ENCODE data around the gene ELAC1.
"Not testable (repeated sequence)": the region's sequence is repeated elsewhere in the genome, so short reads cannot be mapped to it uniquely, and the experiment has no call there.

ELAC1 gene

GRCh38 chr18:50970006-50970405, 2.2 kb downstream of the ELAC1 start:
- H3K4me3 ChIP-seq (ENCODE audit: low read length) = no peak overlapping the region
- TF ChIP-seq, protein P1, sequence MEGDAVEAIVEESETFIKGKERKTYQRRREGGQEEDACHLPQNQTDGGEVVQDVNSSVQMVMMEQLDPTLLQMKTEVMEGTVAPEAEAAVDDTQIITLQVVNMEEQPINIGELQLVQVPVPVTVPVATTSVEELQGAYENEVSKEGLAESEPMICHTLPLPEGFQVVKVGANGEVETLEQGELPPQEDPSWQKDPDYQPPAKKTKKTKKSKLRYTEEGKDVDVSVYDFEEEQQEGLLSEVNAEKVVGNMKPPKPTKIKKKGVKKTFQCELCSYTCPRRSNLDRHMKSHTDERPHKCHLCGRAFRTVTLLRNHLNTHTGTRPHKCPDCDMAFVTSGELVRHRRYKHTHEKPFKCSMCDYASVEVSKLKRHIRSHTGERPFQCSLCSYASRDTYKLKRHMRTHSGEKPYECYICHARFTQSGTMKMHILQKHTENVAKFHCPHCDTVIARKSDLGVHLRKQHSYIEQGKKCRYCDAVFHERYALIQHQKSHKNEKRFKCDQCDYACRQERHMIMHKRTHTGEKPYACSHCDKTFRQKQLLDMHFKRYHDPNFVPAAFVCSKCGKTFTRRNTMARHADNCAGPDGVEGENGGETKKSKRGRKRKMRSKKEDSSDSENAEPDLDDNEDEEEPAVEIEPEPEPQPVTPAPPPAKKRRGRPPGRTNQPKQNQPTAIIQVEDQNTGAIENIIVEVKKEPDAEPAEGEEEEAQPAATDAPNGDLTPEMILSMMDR (conservative IDR thresholded peaks at IDR 0.05; ENCODE audit: low read depth, low read length) = no peak
- DNase-seq (ENCODE audit: low read depth) = no peak

- H3K4me3 ChIP-seq (ENCODE audit: low read length); DNase-seq (ENCODE audit: low read depth): not testable (repeated sequence)
Measured at GRCh38 chr18:50972404-50972803, 4.6 kb downstream of the ELAC1 start.

GRCh38 chr18:50973367-50974126, 5.7 kb downstream of the ELAC1 start:
- H3K4me3 ChIP-seq (ENCODE audit: low read length) = no peak overlapping the region
- TF ChIP-seq, protein P1 (conservative IDR thresholded peaks at IDR 0.05; ENCODE audit: low read depth, low read length) = no peak
- peak; percentile 34 for DNase-seq (ENCODE audit: low read depth)

- DNase-seq (ENCODE audit: low read depth) = no peak
- TF ChIP-seq, protein P1 (conservative IDR thresholded peaks at IDR 0.05; ENCODE audit: low read depth, low read length) = no peak
- H3K4me3 ChIP-seq (ENCODE audit: low read length) = no peak overlapping the region
Measured at GRCh38 chr18:50977037-50977760, 9.4 kb downstream of the ELAC1 start.

- TF ChIP-seq, protein P1 (conservative IDR thresholded peaks at IDR 0.05; ENCODE audit: low read depth, low read length) = no peak
- no peak overlapping the region for H3K4me3 ChIP-seq (ENCODE audit: low read length)
- DNase-seq (ENCODE audit: low read depth) = no peak
Measured at GRCh38 chr18:50981381-50981780, 13.5 kb downstream of the ELAC1 start.

GRCh38 chr18:50982086-50982801, 14.4 kb downstream of the ELAC1 start:
- no peak overlapping the region for H3K4me3 ChIP-seq (ENCODE audit: low read length)
- TF ChIP-seq, protein P1 (conservative IDR thresholded peaks at IDR 0.05; ENCODE audit: low read depth, low read length) = no peak
- DNase-seq (ENCODE audit: low read depth) = no peak

DNA sequence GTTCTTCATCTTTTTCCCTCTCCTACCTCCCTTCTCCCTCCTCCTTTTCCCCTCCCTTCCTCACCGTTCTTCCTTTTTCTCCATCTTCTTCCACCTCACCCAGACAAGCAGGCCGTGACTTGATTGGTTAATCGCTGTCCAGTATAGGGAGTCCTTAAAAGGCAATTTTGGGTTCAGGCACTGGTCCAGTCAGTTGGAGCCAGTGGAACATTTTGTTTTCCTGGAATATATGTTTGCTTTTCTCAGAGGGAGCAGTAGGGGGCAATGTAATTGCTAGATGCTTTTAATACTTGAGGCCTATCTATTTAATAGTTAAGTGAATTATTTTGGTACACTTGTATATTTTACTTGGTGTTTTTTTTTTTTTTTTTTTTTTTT, 15.0 kb downstream of the ELAC1 start:
- TF ChIP-seq, protein P1 (conservative IDR thresholded peaks at IDR 0.05; ENCODE audit: low read depth, low read length) = peak; percentile 20
- no peak for DNase-seq (ENCODE audit: low read depth)
- no peak overlapping the region for H3K4me3 ChIP-seq (ENCODE audit: low read length)
